Measurements from ENCODE around the gene C8A.

C8A gene

GRCh38 chr1:56917356-56917755 is 62.8 kb downstream of the C8A start:
- no peaks in the 10 kb centered on the region for H3K27me3 ChIP-seq (ENCODE audit: control insufficient read depth, insufficient read depth, low read length)
- H3K9ac ChIP-seq (ENCODE audit: low read depth, low read length): no peak overlapping the region
- H3K4me3 ChIP-seq (ENCODE audit: low read depth, low read length): no peak overlapping the region
- H3K4me1 ChIP-seq (ENCODE audit: control insufficient read depth, insufficient read depth, low read length): no peaks in the 10 kb centered on the region
- no peaks in the 10 kb centered on the region for H3K9me3 ChIP-seq (ENCODE audit: control insufficient read depth, insufficient read depth, low read length)
- H3K36me3 ChIP-seq (ENCODE audit: control insufficient read depth, insufficient read depth, low read length): no peaks in the 10 kb centered on the region

- no peaks in the 10 kb centered on the region for H3K27me3 ChIP-seq (ENCODE audit: control insufficient read depth, insufficient read depth, low read length)
- H3K9me3 ChIP-seq (ENCODE audit: control insufficient read depth, insufficient read depth, low read length): no peaks in the 10 kb centered on the region
- H3K36me3 ChIP-seq (ENCODE audit: control insufficient read depth, insufficient read depth, low read length): no peaks in the 10 kb centered on the region
- H3K4me3 ChIP-seq (ENCODE audit: low read depth, low read length): no peak overlapping the region
- no peak overlapping the region for H3K9ac ChIP-seq (ENCODE audit: low read depth, low read length)
- H3K4me1 ChIP-seq (ENCODE audit: control insufficient read depth, insufficient read depth, low read length): peaks cover 5% of the 10 kb centered on the region
Measured at GRCh38 chr1:56920591-56921001, 66.0 kb downstream of the C8A start.

GRCh38 chr1:56921479-56921878 is 66.9 kb downstream of the C8A start:
- H3K36me3 ChIP-seq (ENCODE audit: control insufficient read depth, insufficient read depth, low read length): no peaks in the 10 kb centered on the region

GRCh38 chr1:56922070-56922469 is 67.5 kb downstream of the C8A start:
- Histone ChIP-seq H3K4me1 (ENCODE audit: control insufficient read depth, insufficient read depth, low read length) (peaks cover 5% of the 10 kb centered on the region), H3K4me3 (ENCODE audit: low read depth, low read length) (no peak overlapping the region), H3K27me3 (ENCODE audit: control insufficient read depth, insufficient read depth, low read length) (no peaks in the 10 kb centered on the region), H3K36me3 (ENCODE audit: control insufficient read depth, insufficient read depth, low read length) (no peaks in the 10 kb centered on the region), H3K9me3 (ENCODE audit: control insufficient read depth, insufficient read depth, low read length) (no peaks in the 10 kb centered on the region), H3K9ac (ENCODE audit: low read depth, low read length) (no peak overlapping the region)

More at GRCh38 chr1:56921479-56921878, 66.9 kb downstream of the C8A start:
- H3K9ac ChIP-seq (ENCODE audit: low read depth, low read length): no peak overlapping the region
- no peaks in the 10 kb centered on the region for H3K27me3 ChIP-seq (ENCODE audit: control insufficient read depth, insufficient read depth, low read length)
- H3K4me3 ChIP-seq (ENCODE audit: low read depth, low read length): no peak overlapping the region
- peaks cover 5% of the 10 kb centered on the region for H3K4me1 ChIP-seq (ENCODE audit: control insufficient read depth, insufficient read depth, low read length)
- no peaks in the 10 kb centered on the region for H3K9me3 ChIP-seq (ENCODE audit: control insufficient read depth, insufficient read depth, low read length)

GRCh38 chr1:56922507-56922906 is 67.9 kb downstream of the C8A start:
- Histone ChIP-seq H3K9me3 (ENCODE audit: control insufficient read depth, insufficient read depth, low read length) (no peaks in the 10 kb centered on the region), H3K4me1 (ENCODE audit: control insufficient read depth, insufficient read depth, low read length) (peaks cover 5% of the 10 kb centered on the region), H3K9ac (ENCODE audit: low read depth, low read length) (no peak overlapping the region), H3K27me3 (ENCODE audit: control insufficient read depth, insufficient read depth, low read length) (no peaks in the 10 kb centered on the region), H3K36me3 (ENCODE audit: control insufficient read depth, insufficient read depth, low read length) (no peaks in the 10 kb centered on the region), H3K4me3 (ENCODE audit: low read depth, low read length) (no peak overlapping the region)

- no peak overlapping the region for H3K9ac ChIP-seq (ENCODE audit: low read depth, low read length)
- peaks cover 5% of the 10 kb centered on the region for H3K4me1 ChIP-seq (ENCODE audit: control insufficient read depth, insufficient read depth, low read length)
- H3K36me3 ChIP-seq (ENCODE audit: control insufficient read depth, insufficient read depth, low read length): no peaks in the 10 kb centered on the region
- H3K4me3 ChIP-seq (ENCODE audit: low read depth, low read length): no peak overlapping the region
- H3K9me3 ChIP-seq (ENCODE audit: control insufficient read depth, insufficient read depth, low read length): no peaks in the 10 kb centered on the region
- H3K27me3 ChIP-seq (ENCODE audit: control insufficient read depth, insufficient read depth, low read length): no peaks in the 10 kb centered on the region
Measured at GRCh38 chr1:56923201-56923600, 68.6 kb downstream of the C8A start.

- no peak overlapping the region for H3K4me3 ChIP-seq (ENCODE audit: low read depth, low read length)
- H3K9ac ChIP-seq (ENCODE audit: low read depth, low read length): no peak overlapping the region
- no peaks in the 10 kb centered on the region for H3K27me3 ChIP-seq (ENCODE audit: control insufficient read depth, insufficient read depth, low read length)
- no peaks in the 10 kb centered on the region for H3K36me3 ChIP-seq (ENCODE audit: control insufficient read depth, insufficient read depth, low read length)
- no peaks in the 10 kb centered on the region for H3K9me3 ChIP-seq (ENCODE audit: control insufficient read depth, insufficient read depth, low read length)
- peaks cover 5% of the 10 kb centered on the region for H3K4me1 ChIP-seq (ENCODE audit: control insufficient read depth, insufficient read depth, low read length)
Measured at GRCh38 chr1:56924116-56924515, 69.5 kb downstream of the C8A start.

- Histone ChIP-seq H3K4me1 (ENCODE audit: control insufficient read depth, insufficient read depth, low read length) (peaks cover 5% of the 10 kb centered on the region), H3K4me3 (ENCODE audit: low read depth, low read length) (no peak overlapping the region), H3K36me3 (ENCODE audit: control insufficient read depth, insufficient read depth, low read length) (no peaks in the 10 kb centered on the region), H3K9me3 (ENCODE audit: control insufficient read depth, insufficient read depth, low read length) (no peaks in the 10 kb centered on the region), H3K27me3 (ENCODE audit: control insufficient read depth, insufficient read depth, low read length) (no peaks in the 10 kb centered on the region), H3K9ac (ENCODE audit: low read depth, low read length) (no peak overlapping the region)
Measured at GRCh38 chr1:56925193-56925592, 70.6 kb downstream of the C8A start.

- Histone ChIP-seq H3K27me3 (ENCODE audit: control insufficient read depth, insufficient read depth, low read length) (no peaks in the 10 kb centered on the region), H3K9me3 (ENCODE audit: control insufficient read depth, insufficient read depth, low read length) (no peaks in the 10 kb centered on the region), H3K4me1 (ENCODE audit: control insufficient read depth, insufficient read depth, low read length) (peaks cover 5% of the 10 kb centered on the region), H3K9ac (ENCODE audit: low read depth, low read length) (no peak overlapping the region), H3K36me3 (ENCODE audit: control insufficient read depth, insufficient read depth, low read length) (no peaks in the 10 kb centered on the region), H3K4me3 (ENCODE audit: low read depth, low read length) (no peak overlapping the region)
Measured at GRCh38 chr1:56927171-56927570, 72.6 kb downstream of the C8A start.

- H3K4me1 ChIP-seq (ENCODE audit: control insufficient read depth, insufficient read depth, low read length): peaks cover 5% of the 10 kb centered on the region
- H3K36me3 ChIP-seq (ENCODE audit: control insufficient read depth, insufficient read depth, low read length): no peaks in the 10 kb centered on the region
- H3K27me3 ChIP-seq (ENCODE audit: control insufficient read depth, insufficient read depth, low read length): no peaks in the 10 kb centered on the region
- no peak overlapping the region for H3K9ac ChIP-seq (ENCODE audit: low read depth, low read length)
- H3K9me3 ChIP-seq (ENCODE audit: control insufficient read depth, insufficient read depth, low read length): no peaks in the 10 kb centered on the region
- no peak overlapping the region for H3K4me3 ChIP-seq (ENCODE audit: low read depth, low read length)
Measured at GRCh38 chr1:56927986-56928385, 73.4 kb downstream of the C8A start.

- Histone ChIP-seq H3K9ac (ENCODE audit: low read depth, low read length) (no peak overlapping the region), H3K27me3 (ENCODE audit: control insufficient read depth, insufficient read depth, low read length) (peaks cover 7% of the 10 kb centered on the region), H3K4me1 (ENCODE audit: control insufficient read depth, insufficient read depth, low read length) (peaks cover 5% of the 10 kb centered on the region), H3K9me3 (ENCODE audit: control insufficient read depth, insufficient read depth, low read length) (no peaks in the 10 kb centered on the region), H3K36me3 (ENCODE audit: control insufficient read depth, insufficient read depth, low read length) (no peaks in the 10 kb centered on the region), H3K4me3 (ENCODE audit: low read depth, low read length) (no peak overlapping the region)
Measured at GRCh38 chr1:56929492-56929891, 74.9 kb downstream of the C8A start.

GRCh38 chr1:56931211-56931610 is 76.6 kb downstream of the C8A start:
- no peak overlapping the region for H3K9ac ChIP-seq (ENCODE audit: low read depth, low read length)

GRCh38 chr1:56931686-56932085 is 77.1 kb downstream of the C8A start:
- Histone ChIP-seq H3K4me3 (ENCODE audit: low read depth, low read length) (no peak overlapping the region), H3K9me3 (ENCODE audit: control insufficient read depth, insufficient read depth, low read length) (no peaks in the 10 kb centered on the region), H3K36me3 (ENCODE audit: control insufficient read depth, insufficient read depth, low read length) (no peaks in the 10 kb centered on the region), H3K9ac (ENCODE audit: low read depth, low read length) (no peak overlapping the region), H3K27me3 (ENCODE audit: control insufficient read depth, insufficient read depth, low read length) (peaks cover 7% of the 10 kb centered on the region), H3K4me1 (ENCODE audit: control insufficient read depth, insufficient read depth, low read length) (peaks cover 8% of the 10 kb centered on the region)

More at GRCh38 chr1:56931211-56931610, 76.6 kb downstream of the C8A start:
- no peaks in the 10 kb centered on the region for H3K9me3 ChIP-seq (ENCODE audit: control insufficient read depth, insufficient read depth, low read length)
- H3K27me3 ChIP-seq (ENCODE audit: control insufficient read depth, insufficient read depth, low read length): peaks cover 7% of the 10 kb centered on the region
- H3K36me3 ChIP-seq (ENCODE audit: control insufficient read depth, insufficient read depth, low read length): no peaks in the 10 kb centered on the region
- peaks cover 8% of the 10 kb centered on the region for H3K4me1 ChIP-seq (ENCODE audit: control insufficient read depth, insufficient read depth, low read length)
- no peak overlapping the region for H3K4me3 ChIP-seq (ENCODE audit: low read depth, low read length)

Measured in iPS-15b (cell line).